Peyer's patch (tissue), 4 donors: ENCODE measurements around the gene ATPAF2. TPM values are rescaled to one million over a fixed set of nuclear protein-coding genes. Genes with fewer than 3 reads are reported as not detected.

Experiments used
- DNase-seq, 3 donors: peaks; one replicate each; pipeline ENCODE4 v3.0.0-alpha.2; 2017 to 2019
- H3K27ac ChIP-seq, 4 donors: fragments of 200-600 bp; sonication (generic); one replicate each; pipeline ENCODE4 v1.5.1; 2016 to 2019
- H3K27me3 ChIP-seq, 2 donors: fragments of 200-600 bp; sonication (generic); one replicate each; pipeline ENCODE4 v1.5.1; 2019
- H3K36me3 ChIP-seq, 3 donors: fragments of 200-600 bp; sonication (generic); one replicate each; pipeline ENCODE4 v1.5.1; 2016 to 2019
- H3K4me1 ChIP-seq, 4 donors: fragments of 200-600 bp; sonication (generic); one replicate each; pipeline ENCODE4 v1.5.1; 2016 to 2019
- H3K4me3 ChIP-seq, 4 donors: fragments of 200-600 bp; sonication (generic); 1 replicate in 3 of 4; 2 replicates in 1 of 4; pipeline ENCODE4 v1.5.1; 2016 to 2019; ENCODE audit warnings: mild to moderate bottlenecking in 1 of 4
- H3K9me3 ChIP-seq, 4 donors: fragments of 200-600 bp; sonication (generic); one replicate each; pipeline ENCODE4 v1.5.1; 2016 to 2019; ENCODE audit warnings: mild to moderate bottlenecking in 1 of 4
- POLR2A ChIP-seq, 2 donors: fragments of 450-650 bp; IDR thresholded peaks; one replicate each; pipeline ENCODE4 v1.5.1; 2017; ENCODE audit warnings: antibody characterized with exemption in 2 of 2, mild to moderate bottlenecking in 2 of 2, moderate library complexity in 2 of 2
- total RNA-seq, 4 donors: library from RNA; depleted of rRNA; stranded (reverse); fragments of >200 nt; gene quantifications; one replicate each; pipeline ENCODE4 v1.1.0, GENCODE V29; 2016
- TF ChIP-seq, protein P1 (sequence below), 6 experiments: fragments of 450-650 bp in 4 of 6; fragments of 200-600 bp in 2 of 6; sonication (generic) in 1 of 6; IDR thresholded peaks; one replicate each; pipeline ENCODE4 v1.5.1; 2017 to 2019; ENCODE audit warnings: antibody characterized with exemption in 6 of 6, mild to moderate bottlenecking in 3 of 6, moderate library complexity in 1 of 6

ATPAF2 gene
- 10 to 100 TPM in 3 of 4 donors, 1 to 10 TPM in 1; 9.8 to 60.2 (median 29.7) TPM for total RNA-seq

- H3K27me3 ChIP-seq: no peaks in the 10 kb centered on the region
- H3K9me3 ChIP-seq: no peaks in the 10 kb centered on the region
- no peaks in the 10 kb centered on the region for H3K36me3 ChIP-seq
- TF ChIP-seq, protein P1, sequence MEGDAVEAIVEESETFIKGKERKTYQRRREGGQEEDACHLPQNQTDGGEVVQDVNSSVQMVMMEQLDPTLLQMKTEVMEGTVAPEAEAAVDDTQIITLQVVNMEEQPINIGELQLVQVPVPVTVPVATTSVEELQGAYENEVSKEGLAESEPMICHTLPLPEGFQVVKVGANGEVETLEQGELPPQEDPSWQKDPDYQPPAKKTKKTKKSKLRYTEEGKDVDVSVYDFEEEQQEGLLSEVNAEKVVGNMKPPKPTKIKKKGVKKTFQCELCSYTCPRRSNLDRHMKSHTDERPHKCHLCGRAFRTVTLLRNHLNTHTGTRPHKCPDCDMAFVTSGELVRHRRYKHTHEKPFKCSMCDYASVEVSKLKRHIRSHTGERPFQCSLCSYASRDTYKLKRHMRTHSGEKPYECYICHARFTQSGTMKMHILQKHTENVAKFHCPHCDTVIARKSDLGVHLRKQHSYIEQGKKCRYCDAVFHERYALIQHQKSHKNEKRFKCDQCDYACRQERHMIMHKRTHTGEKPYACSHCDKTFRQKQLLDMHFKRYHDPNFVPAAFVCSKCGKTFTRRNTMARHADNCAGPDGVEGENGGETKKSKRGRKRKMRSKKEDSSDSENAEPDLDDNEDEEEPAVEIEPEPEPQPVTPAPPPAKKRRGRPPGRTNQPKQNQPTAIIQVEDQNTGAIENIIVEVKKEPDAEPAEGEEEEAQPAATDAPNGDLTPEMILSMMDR (IDR thresholded peaks at IDR 0.05): peak in 3 of 6 experiments; percentile 14 to 20 (median 14)
- TF ChIP-seq POLR2A (IDR thresholded peaks at IDR 0.05): peak in 1 of 2 donors; percentile 47
- peak within 1 kb of the TSS; percentile 81 to 88 (median 84) for H3K27ac ChIP-seq
- H3K4me1 ChIP-seq: peaks cover 0 to 35% (median 14%) of the 10 kb centered on the region in 4 donors
- H3K4me3 ChIP-seq: peak within 1 kb of the TSS; percentile 87 to 97 (median 93)
- peak; percentile 100 for DNase-seq
Observed at GRCh38 chr17:18038861-18039534, at the start of gene ATPAF2, which contains the start of gene GID4. TSS of gene ATPAF2 (minus strand) at chr17:18039168. CDS start at chr17:18039013, 155 bp downstream. TSS of gene GID4 (plus strand) at chr17:18039408. CDS start at chr17:18039465, 57 bp downstream.

DNA sequence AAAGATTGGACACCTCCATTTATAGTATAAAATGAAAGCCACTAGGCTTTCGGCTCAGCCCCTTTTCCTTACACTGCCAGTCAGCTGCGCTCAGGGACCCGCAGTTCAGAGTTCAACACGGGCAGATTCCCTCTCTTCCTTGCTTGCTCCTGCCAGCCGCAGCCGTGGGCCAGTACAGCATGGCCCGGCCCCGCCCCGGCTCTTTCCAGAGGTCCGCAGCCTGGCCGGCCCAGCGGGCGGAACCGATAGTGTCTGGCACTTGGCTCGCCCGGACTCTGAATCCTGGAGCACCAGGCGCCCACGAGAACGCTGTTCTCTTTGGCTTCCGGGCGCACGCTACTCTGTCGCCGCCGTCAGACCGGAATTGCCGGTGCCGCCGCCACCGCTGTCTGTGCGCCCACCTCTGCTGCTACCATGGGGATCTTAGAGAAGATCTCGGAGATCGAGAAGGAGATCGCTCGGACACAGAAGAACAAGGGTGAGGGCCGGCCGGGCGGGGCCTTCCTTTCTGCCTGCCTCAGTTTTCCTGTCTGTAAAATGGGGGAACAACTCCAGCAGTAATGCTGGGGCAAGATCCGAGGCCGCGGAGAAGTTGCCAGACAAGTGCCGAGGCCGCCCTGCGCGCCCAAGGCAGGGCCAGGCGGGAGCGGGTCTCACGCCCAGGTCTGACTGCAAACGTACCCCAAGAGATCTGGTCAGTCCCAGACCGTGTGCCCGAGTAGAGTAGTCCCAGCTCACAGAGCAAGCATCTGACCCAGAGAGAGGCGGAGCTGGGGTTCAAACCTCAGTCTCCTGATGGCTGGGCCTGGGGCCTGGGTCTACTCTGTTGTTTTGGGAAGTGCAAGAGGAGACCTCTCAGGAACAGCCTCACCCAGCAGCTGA is 48.9 kb upstream of the ATPAF2 start, which contains the start of gene DRG2:
TSS of gene DRG2 (plus strand) at position 339 of the 882 bp plus-strand sequence. CDS start at position 415, 76 bp downstream.
- TF ChIP-seq POLR2A (IDR thresholded peaks at IDR 0.05): peak; percentile 55 to 56
- TF ChIP-seq, protein P1 (IDR thresholded peaks at IDR 0.05): peak in 3 of 6 experiments; percentile 16 to 29 (median 18)
- H3K9me3 ChIP-seq: no peaks in the 10 kb centered on the region
- H3K4me1 ChIP-seq: peaks cover 0 to 12% (median 2%) of the 10 kb centered on the region in 4 donors
- H3K36me3 ChIP-seq: peaks cover 0 to 10% (median 0%) of the 10 kb centered on the region in 3 donors
- H3K4me3 ChIP-seq: peak within 1 kb of the TSS; percentile 68 to 96 (median 82)
- peak; percentile 84 to 94 (median 94) for DNase-seq
- H3K27ac ChIP-seq: peak within 1 kb of the TSS; percentile 72 to 84 (median 79)
- H3K27me3 ChIP-seq: no peaks in the 10 kb centered on the region

DNA sequence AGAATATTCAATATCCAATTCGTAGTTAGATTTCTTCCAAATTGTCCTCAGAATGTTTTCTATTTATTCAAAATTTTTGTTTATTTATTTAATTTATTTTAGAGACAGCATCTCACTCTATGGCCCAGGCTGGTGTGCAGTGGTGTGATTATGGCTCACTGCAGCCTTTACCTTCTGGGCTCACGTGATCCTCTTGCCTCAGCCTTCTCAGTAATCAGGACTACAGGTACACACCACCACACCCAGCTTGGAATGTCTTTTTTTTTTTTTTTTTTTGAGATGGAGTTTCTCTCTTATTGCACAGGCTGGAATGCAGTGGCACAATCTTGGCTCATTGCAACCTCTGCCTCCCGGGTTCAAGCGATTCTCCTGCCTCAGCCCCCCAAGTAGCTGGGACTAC is 45.3 kb upstream of the ATPAF2 start:
- H3K4me3 ChIP-seq: no peak overlapping the region
- no peak for TF ChIP-seq POLR2A (IDR thresholded peaks at IDR 0.05)
- TF ChIP-seq, protein P1 (IDR thresholded peaks at IDR 0.05): no peak
- no peaks in the 10 kb centered on the region for H3K27me3 ChIP-seq
- no peaks in the 10 kb centered on the region for H3K9me3 ChIP-seq
- H3K27ac ChIP-seq: no peak overlapping the region
- peaks cover 0 to 12% (median 2%) of the 10 kb centered on the region in 4 donors for H3K4me1 ChIP-seq
- DNase-seq: no peak
- H3K36me3 ChIP-seq: no peaks in the 10 kb centered on the region

DNA sequence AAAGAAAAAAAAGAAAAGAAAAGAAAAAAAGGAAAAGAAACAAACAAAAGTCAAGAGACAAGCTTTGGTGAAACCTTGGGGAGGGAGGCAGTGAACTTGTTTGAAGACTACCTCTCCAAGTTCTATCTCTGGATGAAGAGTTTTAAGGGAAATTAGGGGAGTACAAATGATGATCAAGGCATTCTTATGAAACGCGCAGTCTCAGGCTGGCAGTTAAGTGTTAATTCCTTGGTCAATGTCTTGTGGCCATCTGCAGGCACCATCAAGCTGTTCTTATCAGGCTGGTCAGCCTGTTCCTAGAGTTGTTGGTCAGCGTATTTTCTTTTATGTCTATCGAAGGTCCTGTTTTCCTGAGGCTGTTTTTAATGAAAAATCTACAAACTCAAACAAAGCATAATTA is 40.6 kb upstream of the ATPAF2 start:
- Histone ChIP-seq H3K27me3 (no peaks in the 10 kb centered on the region), H3K9me3 (no peaks in the 10 kb centered on the region), H3K4me3 (no peak overlapping the region), H3K27ac (no peak overlapping the region), H3K36me3 (no peaks in the 10 kb centered on the region), H3K4me1 (no peaks in the 10 kb centered on the region)
- DNase-seq: no peak
- TF ChIP-seq, protein P1 (IDR thresholded peaks at IDR 0.05): no peak

DNA sequence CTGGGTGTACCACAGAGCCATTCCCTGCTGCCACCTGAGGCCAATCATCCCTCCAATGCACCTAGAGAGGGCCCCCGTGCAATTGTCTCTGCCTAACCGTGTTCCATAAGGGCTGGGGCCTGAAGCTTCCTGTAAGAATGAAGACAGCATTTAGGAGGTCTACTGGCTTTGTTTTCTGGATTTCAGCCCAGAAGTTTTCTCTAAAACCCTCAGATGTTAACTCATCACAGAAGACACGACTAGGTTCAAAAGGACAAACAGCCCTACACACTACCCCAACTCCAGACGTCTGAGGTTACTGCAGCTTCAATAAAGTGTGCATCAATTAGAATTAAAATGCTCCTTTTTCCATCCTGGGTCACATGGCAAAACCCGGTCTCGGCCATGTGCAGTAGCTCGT is 38.0 kb upstream of the ATPAF2 start:
- Histone ChIP-seq H3K36me3 (no peaks in the 10 kb centered on the region), H3K4me3 (no peak overlapping the region), H3K4me1 (no peaks in the 10 kb centered on the region), H3K9me3 (no peaks in the 10 kb centered on the region), H3K27me3 (no peaks in the 10 kb centered on the region), H3K27ac (no peak overlapping the region)
- TF ChIP-seq, protein P1 (IDR thresholded peaks at IDR 0.05): no peak
- TF ChIP-seq POLR2A (IDR thresholded peaks at IDR 0.05): no peak
- no peak for DNase-seq
